IMR-90 (cell line): ENCODE data around the gene NKD1. TPM values are rescaled to one million over a fixed set of nuclear protein-coding genes. Genes with fewer than 3 reads are reported as not detected.

ENCODE experiments used
- ATAC-seq: fragments of 200-7000 bp; cut with Tn5 transposase; 2 replicates; pipeline ENCODE4 v1.9.1; 2020; ENCODE audit warnings: low read depth, mild to moderate bottlenecking, moderate library complexity
- BruUV-seq: library from RNA; stranded (reverse); fragments of 400-500 nt; replicated peaks from 2 replicates; lab custom pipeline; 2021; lab: Mats Ljungman, UMichigan
- CTCF ChIA-PET: fragments of 300-600 bp; formaldehyde crosslinking; extraction: SDS; loops from one replicate; lab custom pipeline; 2021; ENCODE audit warnings: antibody characterized with exemption; lab: Yijun Ruan, JAX
- POLR2A ChIA-PET: fragments of 300-600 bp; sonication (Branson Sonifier 250); formaldehyde crosslinking; loops from one replicate; lab custom pipeline; 2022; ENCODE audit warnings: antibody characterized with exemption; ENCODE audit not compliant: unreplicated experiment; lab: Charles Lee
- DNase-seq: peaks from one replicate; pipeline ENCODE4 v3.0.0; 2013
- H2AFZ ChIP-seq: replicated peaks from 2 replicates; pipeline ENCODE3; 2013; ENCODE audit warnings: low read length, mild to moderate bottlenecking; ENCODE audit not compliant: poor library complexity
- H2AK5ac ChIP-seq: 2 replicates; pipeline ENCODE4 v1.6.1; 2013; ENCODE audit warnings: low read depth, low read length, inconsistent platforms
- H2AK9ac ChIP-seq: replicated peaks from 2 replicates; pipeline ENCODE3; 2013; ENCODE audit warnings: mild to moderate bottlenecking, low read depth, low read length, moderate library complexity; ENCODE audit not compliant: poor library complexity
- H2BK120ac ChIP-seq: 2 replicates; pipeline ENCODE4 v1.6.1; 2013; ENCODE audit warnings: low read depth, low read length, inconsistent platforms
- H2BK15ac ChIP-seq: 3 replicates; pipeline ENCODE4 v1.6.1; 2013; ENCODE audit warnings: low read depth, low read length, inconsistent platforms
- H2BK20ac ChIP-seq: 2 replicates; pipeline ENCODE4 v1.6.1; 2013; ENCODE audit warnings: low read depth, mild to moderate bottlenecking, inconsistent platforms, low read length, moderate library complexity
- H2BK5ac ChIP-seq: 2 replicates; pipeline ENCODE4 v1.6.1; 2013; ENCODE audit warnings: mild to moderate bottlenecking, low read depth, low read length, inconsistent platforms; ENCODE audit not compliant: poor library complexity, severe bottlenecking
- H3K14ac ChIP-seq: replicated peaks from 2 replicates; pipeline ENCODE4 v1.6.1; 2013; ENCODE audit warnings: low read depth, low read length, inconsistent platforms
- H3K18ac ChIP-seq: 2 replicates; pipeline ENCODE4 v1.6.1; 2013; ENCODE audit warnings: low read depth, low read length, control low read depth
- H3K23ac ChIP-seq: 2 replicates; pipeline ENCODE4 v1.6.1; 2013; ENCODE audit warnings: low read depth, low read length, inconsistent platforms
- H3K27ac ChIP-seq: 2 replicates; pipeline ENCODE4 v1.5.1; 2013; ENCODE audit warnings: mild to moderate bottlenecking, control low read depth, low read length; ENCODE audit not compliant: insufficient read depth
- H3K27me3 ChIP-seq: 2 replicates; pipeline ENCODE4 v1.6.1; 2013; ENCODE audit warnings: low read length; ENCODE audit not compliant: control insufficient read depth, insufficient read depth
- H3K36me3 ChIP-seq: 2 replicates; pipeline ENCODE4 v1.6.1; 2013; ENCODE audit warnings: low read length, mixed read lengths; ENCODE audit not compliant: control insufficient read depth, insufficient read depth
- H3K4ac ChIP-seq: 2 replicates; pipeline ENCODE4 v1.6.1; 2013; ENCODE audit warnings: low read depth, low read length, inconsistent platforms
- H3K4me1 ChIP-seq: 2 replicates; pipeline ENCODE4 v1.6.1; 2013; ENCODE audit warnings: low read length, mixed read lengths; ENCODE audit not compliant: control insufficient read depth, insufficient read depth
- H3K4me2 ChIP-seq: 2 replicates; pipeline ENCODE4 v1.6.1; 2013; ENCODE audit warnings: low read depth, mild to moderate bottlenecking, control low read depth, low read length, moderate library complexity
- H3K4me3 ChIP-seq: 2 replicates; pipeline ENCODE4 v1.5.1; 2013; ENCODE audit warnings: low read depth, mild to moderate bottlenecking, control low read depth, low read length, moderate library complexity; ENCODE audit not compliant: insufficient read depth
- H3K56ac ChIP-seq: 2 replicates; pipeline ENCODE4 v1.6.1; 2013; ENCODE audit warnings: low read length, inconsistent platforms; ENCODE audit not compliant: insufficient read depth; ENCODE audit errors: extremely low read depth
- H3K79me1 ChIP-seq, 2 experiments: 2 replicates each; pipeline ENCODE4 v1.6.1; 2013; ENCODE audit warnings: low read length in 2 of 2, inconsistent platforms in 1 of 2, low read depth in 1 of 2
- H3K9ac ChIP-seq: 2 replicates; pipeline ENCODE4 v1.6.1; 2013; ENCODE audit warnings: low read depth, low read length, control low read depth
- H3K9me1 ChIP-seq: 2 replicates; pipeline ENCODE4 v1.6.1; 2013; ENCODE audit warnings: low read length, inconsistent platforms; ENCODE audit not compliant: insufficient read depth
- H3K9me3 ChIP-seq: 2 replicates; pipeline ENCODE4 v1.6.1; 2013; ENCODE audit warnings: low read length; ENCODE audit not compliant: control insufficient read depth, insufficient read depth
- H4K20me1 ChIP-seq: 2 replicates; pipeline ENCODE4 v1.6.1; 2013; ENCODE audit warnings: low read length, inconsistent platforms; ENCODE audit not compliant: insufficient read depth
- H4K5ac ChIP-seq: 2 replicates; pipeline ENCODE4 v1.6.1; 2013; ENCODE audit warnings: mild to moderate bottlenecking, low read depth, low read length, control low read depth
- H4K8ac ChIP-seq, 2 experiments: 2 replicates each; pipeline ENCODE4 v1.6.1; 2013; ENCODE audit warnings: low read depth in 2 of 2, low read length in 2 of 2, control low read depth in 1 of 2, inconsistent platforms in 1 of 2
- H4K91ac ChIP-seq: 2 replicates; pipeline ENCODE4 v1.6.1; 2013; ENCODE audit warnings: low read depth, low read length, inconsistent platforms; ENCODE audit not compliant: insufficient read depth
- ELK1 ChIP-seq: fragments of 150-350 bp; IDR thresholded peaks from 2 replicates; pipeline ENCODE4 v1.6.1; 2016; ENCODE audit warnings: low read depth, mild to moderate bottlenecking, low read length, moderate library complexity, borderline replicate concordance
- MAFK ChIP-seq: IDR thresholded peaks from 2 replicates; pipeline ENCODE4 v1.6.1; 2012; ENCODE audit warnings: low read depth, low read length, improper control_type of control experiment
- NFE2L2 ChIP-seq: fragments of 150-350 bp; IDR thresholded peaks from 2 replicates; pipeline ENCODE4 v1.6.1; 2016; ENCODE audit warnings: low read depth, mild to moderate bottlenecking, low read length
- POLR2A ChIP-seq: IDR thresholded peaks from 2 replicates; pipeline ENCODE4 v1.6.1; 2012; ENCODE audit warnings: mild to moderate bottlenecking, low read depth, low read length
- RFX5 ChIP-seq: IDR thresholded peaks from 2 replicates; pipeline ENCODE4 v1.8.0; 2012; ENCODE audit warnings: low read depth, mild to moderate bottlenecking, low read length, moderate library complexity
- SMC3 ChIP-seq: fragments of 150-350 bp; IDR thresholded peaks from 2 replicates; pipeline ENCODE4 v1.6.1; 2016; ENCODE audit warnings: low read depth, mild to moderate bottlenecking, antibody characterized with exemption, low read length, moderate library complexity
- whole genome bisulfite sequencing, 2 experiments: methylation state at CpG; one replicate each; pipeline versions ENCODE4 v1.1.5 to v1.1.7; 2013; ENCODE audit warnings: missing lambda C conversion rate in 2 of 2; ENCODE audit not compliant: insufficient read length in 1 of 2; ENCODE audit errors: extremely low coverage in 2 of 2; 5-methylcytosine and 5-hydroxymethylcytosine counted together
- dilution Hi-C: fragments of 300-500 bp; cut with HindIII; formaldehyde crosslinking; loops from one replicate; pipeline ENCODE4 v1.14.3; 2018; ENCODE audit warnings: low sequenced_read_pairs; ENCODE audit not compliant: unreplicated experiment
- in situ Hi-C: fragments of 300-500 bp; cut with MboI; formaldehyde crosslinking; loops from 3 replicates; pipeline ENCODE4 v1.14.3; 2019; ENCODE audit warnings: low sequenced_read_pairs, inconsistent platforms, mixed read lengths
- intact Hi-C: fragments of 100-400 bp; cut with micrococcal nuclease; formaldehyde crosslinking; loops from 2 replicates; pipeline ENCODE4 v1.10.0; 2022
- polyA plus RNA-seq, 3 experiments: library from polyadenylated mRNA; depleted of rRNA; stranded (reverse); fragments of >200 nt; gene quantifications; 2 replicates each; pipeline ENCODE4 v1.2.3, GENCODE V29; 2012; ENCODE audit warnings: low replicate concordance in 1 of 3
- total RNA-seq: library from RNA; depleted of rRNA; stranded (reverse); fragments of >200 nt; gene quantifications from 2 replicates; pipeline ENCODE4 v1.2.3, GENCODE V29; 2012

Gene NKD1
- total and polyA plus RNA-seq, 2 of the 4 experiments (the other 2 are of a cell fraction), result not detected

- Histone ChIP-seq H2AK5ac (no peak overlapping the region), H3K27ac (no peak overlapping the region), H2BK15ac (no peak overlapping the region), H3K36me3 (no peaks in the 10 kb centered on the region), H4K20me1 (no peaks in the 10 kb centered on the region), H3K4me1 (no peaks in the 10 kb centered on the region), H3K4me3 (no peak overlapping the region), H3K23ac (no peak overlapping the region), H3K18ac (no peak overlapping the region), H3K4ac (no peak overlapping the region), H2BK20ac (no peak overlapping the region), H3K79me1 (no peaks in the 10 kb centered on the region), H3K9me1 (no peaks in the 10 kb centered on the region), H4K5ac (no peak overlapping the region), H2AK9ac (no peak overlapping the region), H3K14ac (no peak overlapping the region), H2AFZ (no peak overlapping the region), H3K4me2 (no peak overlapping the region), H2BK120ac (no peak overlapping the region), H2BK5ac (no peak overlapping the region), H3K9me3 (no peaks in the 10 kb centered on the region), H4K8ac (no peak overlapping the region), H3K9ac (no peak overlapping the region), H3K56ac (no peak overlapping the region), H3K27me3 (peaks cover 2% of the 10 kb centered on the region; the same call in 1 of the 2 replicates), H4K91ac (no peak overlapping the region)
- BruUV-seq, result no TSS peak
- ATAC-seq, result no peak
- intact Hi-C loops (no loop called here), in situ Hi-C loops (no loop called here), dilution Hi-C loops (no loop called here)
- ChIA-PET CTCF (no interaction called here), POLR2A (no interaction called here)
- no peak for TF ChIP-seq RFX5
- TF ChIP-seq MAFK, result no peak
- TF ChIP-seq POLR2A, result no peak
- no peak for TF ChIP-seq ELK1
- TF ChIP-seq NFE2L2, result no peak
- no peak for TF ChIP-seq SMC3
- no peak for DNase-seq
- no CpG with 5 or more reads among the region's 2 CpGs for WGBS, 2 experiments
Measured at GRCh38 chr16:50501251-50501650, 46.9 kb upstream of the NKD1 start.
